PFSK-1 (cell line): ENCODE results near the gene NOXO1.

ENCODE experiments used
- FOXP2 ChIP-seq: optimal IDR thresholded peaks from 2 replicates; pipeline ENCODE3; 2011; ENCODE audit warnings: borderline replicate concordance, control low read depth, inconsistent platforms; ENCODE audit not compliant: insufficient read depth; ENCODE audit errors: extremely low read length, extremely low read depth
- POLR2AphosphoS5 ChIP-seq: IDR thresholded peaks from 2 replicates; pipeline ENCODE4 v1.6.1; 2012; ENCODE audit warnings: low read depth, mild to moderate bottlenecking, control low read depth, low read length, moderate library complexity
- REST ChIP-seq, 2 experiments: IDR thresholded peaks; 2 replicates each; pipeline versions ENCODE4 v1.6.1 to v1.8.0; 2011 to 2012; ENCODE audit warnings: low read depth in 2 of 2, low read length in 2 of 2, control low read depth in 1 of 2, inconsistent platforms in 1 of 2, mild to moderate bottlenecking in 1 of 2, moderate library complexity in 1 of 2; ENCODE audit not compliant: insufficient read depth in 1 of 2
- SIN3A ChIP-seq: IDR thresholded peaks from 2 replicates; pipeline ENCODE4 v1.6.1; 2012; ENCODE audit warnings: mild to moderate bottlenecking, low read length, moderate library complexity, borderline replicate concordance; ENCODE audit not compliant: insufficient read depth
- TAF1 ChIP-seq: IDR thresholded peaks from 2 replicates; pipeline ENCODE4 v1.6.1; 2012; ENCODE audit warnings: low read length, control low read depth, borderline replicate concordance; ENCODE audit not compliant: insufficient read depth

Gene NOXO1

GRCh38 chr16:2001456-2002355 lies 20.4 kb upstream of the NOXO1 start:
- TF ChIP-seq TAF1, result no peak
- TF ChIP-seq SIN3A, result no peak
- TF ChIP-seq FOXP2, result no peak
- no peak for TF ChIP-seq REST (IDR thresholded peaks at IDR 0.05; ENCODE audit: insufficient read depth in 1 of 2, low read depth in 2 of 2, low read length in 2 of 2)

- TF ChIP-seq TAF1, result no peak
- TF ChIP-seq FOXP2, result no peak
- TF ChIP-seq REST (IDR thresholded peaks at IDR 0.05; ENCODE audit: insufficient read depth in 1 of 2, low read depth in 2 of 2, low read length in 2 of 2), result no peak
- TF ChIP-seq POLR2AphosphoS5, result no peak
- TF ChIP-seq SIN3A, result no peak
These were observed 19.8 kb upstream of the NOXO1 start for GRCh38 chr16:2001035-2001434.

GRCh38 chr16:1999866-2000514 lies 18.7 kb upstream of the NOXO1 start:
- TF ChIP-seq POLR2AphosphoS5 (no peak), FOXP2 (no peak), SIN3A (no peak), TAF1 (no peak), REST (IDR thresholded peaks at IDR 0.05; ENCODE audit: insufficient read depth in 1 of 2, low read depth in 2 of 2, low read length in 2 of 2) (no peak)

GRCh38 chr16:1998852-1999801 lies 17.9 kb upstream of the NOXO1 start:
- no peak for TF ChIP-seq REST (IDR thresholded peaks at IDR 0.05; ENCODE audit: insufficient read depth in 1 of 2, low read depth in 2 of 2, low read length in 2 of 2)
- no peak for TF ChIP-seq POLR2AphosphoS5
- no peak for TF ChIP-seq FOXP2
